Peyer's patch (tissue), 4 donors: ENCODE data around the gene OCEL1.

ENCODE experiments used
- POLR2A ChIP-seq, 2 donors: fragments of 450-650 bp; IDR thresholded peaks; one replicate each; pipeline ENCODE4 v1.5.1; 2017; ENCODE audit warnings: antibody characterized with exemption in 2 of 2, mild to moderate bottlenecking in 2 of 2, moderate library complexity in 2 of 2
- TF ChIP-seq, protein P1 (sequence below), 6 experiments: fragments of 450-650 bp in 4 of 6; fragments of 200-600 bp in 2 of 6; sonication (generic) in 1 of 6; IDR thresholded peaks; one replicate each; pipeline ENCODE4 v1.5.1; 2017 to 2019; ENCODE audit warnings: antibody characterized with exemption in 6 of 6, mild to moderate bottlenecking in 3 of 6, moderate library complexity in 1 of 6

DNA sequence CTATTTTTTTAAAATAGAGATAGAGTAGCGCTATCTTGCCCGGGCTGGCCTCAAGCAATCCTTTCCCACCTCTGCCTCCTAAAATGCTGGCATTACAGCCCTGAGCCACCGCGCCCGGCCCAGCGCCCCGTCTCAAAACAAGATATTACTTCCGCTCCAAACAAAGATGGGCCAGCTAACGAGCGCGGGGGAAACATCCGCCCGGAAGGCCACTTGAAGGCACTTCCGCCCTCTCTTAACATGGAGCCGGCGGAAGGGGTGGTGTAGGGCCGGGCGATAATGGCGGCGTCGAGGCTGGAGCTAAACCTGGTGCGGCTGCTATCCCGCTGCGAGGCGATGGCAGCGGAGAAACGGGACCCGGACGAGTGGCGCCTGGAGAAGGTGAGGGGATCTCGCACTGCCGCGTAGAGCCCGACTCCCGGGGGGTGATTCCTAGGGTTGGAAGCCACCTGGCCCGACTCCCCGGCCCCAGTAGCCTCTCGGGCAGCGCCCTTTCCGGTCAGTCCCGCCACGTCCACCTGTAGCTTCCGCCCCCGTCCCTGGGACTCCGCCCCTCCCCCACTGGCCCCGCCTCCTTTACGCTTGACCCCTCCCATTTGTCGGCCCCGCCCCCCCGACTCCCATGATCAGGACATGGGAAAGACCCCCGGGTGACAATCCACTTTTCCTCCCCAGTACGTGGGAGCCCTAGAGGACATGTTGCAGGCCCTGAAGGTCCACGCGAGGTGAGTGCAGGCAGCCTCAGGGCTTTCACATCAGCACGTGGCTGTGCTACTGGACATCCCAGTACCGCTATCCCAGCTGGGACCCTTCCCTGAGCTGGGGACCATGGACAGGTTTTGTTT is 10.7 kb upstream of the OCEL1 start, which contains the start of gene USE1:
- TF ChIP-seq, protein P1, sequence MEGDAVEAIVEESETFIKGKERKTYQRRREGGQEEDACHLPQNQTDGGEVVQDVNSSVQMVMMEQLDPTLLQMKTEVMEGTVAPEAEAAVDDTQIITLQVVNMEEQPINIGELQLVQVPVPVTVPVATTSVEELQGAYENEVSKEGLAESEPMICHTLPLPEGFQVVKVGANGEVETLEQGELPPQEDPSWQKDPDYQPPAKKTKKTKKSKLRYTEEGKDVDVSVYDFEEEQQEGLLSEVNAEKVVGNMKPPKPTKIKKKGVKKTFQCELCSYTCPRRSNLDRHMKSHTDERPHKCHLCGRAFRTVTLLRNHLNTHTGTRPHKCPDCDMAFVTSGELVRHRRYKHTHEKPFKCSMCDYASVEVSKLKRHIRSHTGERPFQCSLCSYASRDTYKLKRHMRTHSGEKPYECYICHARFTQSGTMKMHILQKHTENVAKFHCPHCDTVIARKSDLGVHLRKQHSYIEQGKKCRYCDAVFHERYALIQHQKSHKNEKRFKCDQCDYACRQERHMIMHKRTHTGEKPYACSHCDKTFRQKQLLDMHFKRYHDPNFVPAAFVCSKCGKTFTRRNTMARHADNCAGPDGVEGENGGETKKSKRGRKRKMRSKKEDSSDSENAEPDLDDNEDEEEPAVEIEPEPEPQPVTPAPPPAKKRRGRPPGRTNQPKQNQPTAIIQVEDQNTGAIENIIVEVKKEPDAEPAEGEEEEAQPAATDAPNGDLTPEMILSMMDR (IDR thresholded peaks at IDR 0.05) = no peak
- peak; percentile 48 to 62 for TF ChIP-seq POLR2A (IDR thresholded peaks at IDR 0.05)
